Chondrocyte (in vitro differentiated cells): ENCODE results near the gene NRP1. TPM values are rescaled to one million over a fixed set of nuclear protein-coding genes. Genes with fewer than 3 reads are reported as not detected.
A peak's percentile ranks its signal among the peaks of the same experiment; 100 is the strongest.
"Not testable (repeated sequence)": the region's sequence is repeated elsewhere in the genome, so short reads cannot be mapped to it uniquely, and the experiment has no call there.

Source experiments
- DNase-seq: peaks from one replicate; pipeline ENCODE4 v3.0.0; 2021; ENCODE audit warnings: mixed read lengths, low spot score
- H3K27ac Mint-ChIP-seq: one replicate; pipeline ENCODE4 v1.8.0; 2021; ENCODE audit warnings: mild to moderate bottlenecking, moderate library complexity, mixed read lengths; ENCODE audit not compliant: unreplicated experiment
- H3K27me3 Mint-ChIP-seq: 2 replicates; pipeline ENCODE4 v1.8.0; 2021; ENCODE audit warnings: low read depth, mixed read lengths
- H3K36me3 Mint-ChIP-seq: 2 replicates; pipeline ENCODE4 v1.8.0; 2021; ENCODE audit warnings: low read depth, mixed read lengths
- H3K4me1 Mint-ChIP-seq: 2 replicates; pipeline ENCODE4 v1.8.0; 2021; ENCODE audit warnings: low read depth, mild to moderate bottlenecking, mixed read lengths
- H3K4me3 Mint-ChIP-seq: one replicate; pipeline ENCODE4 v1.8.0; 2021; ENCODE audit warnings: mild to moderate bottlenecking, moderate library complexity, mixed read lengths; ENCODE audit not compliant: unreplicated experiment
- H3K9me3 Mint-ChIP-seq: 2 replicates; pipeline ENCODE4 v1.8.0; 2021; ENCODE audit warnings: low read depth, mixed read lengths
- CTCF ChIP-seq: fragments of 200-600 bp; sonication (generic); IDR thresholded peaks from 2 replicates; pipeline ENCODE4 v1.5.0; 2021; ENCODE audit warnings: antibody characterized with exemption, mild to moderate bottlenecking, moderate library complexity
- long read RNA-seq: library from polyadenylated mRNA; stranded (forward); transcript quantifications from one replicate; pipeline ENCODE4 v2.0.0, GENCODE V29; 2021
- total RNA-seq: library from RNA; stranded (reverse); gene quantifications from 3 replicates; pipeline ENCODE4 v1.2.1, GENCODE V29; 2021

The NRP1 gene
- total RNA-seq: 111 to 126 TPM (median 122 TPM) in 3 replicates
- long read RNA-seq, full-length matches to known transcripts: 82 of 144 reads
- long read RNA-seq, partial matches to known transcripts: 26 of 144 reads
- long read RNA-seq, other reads (novel, unspliced or antisense): 36 of 144 reads

GRCh38 chr10:33334153-33334804 is at the start of gene NRP1:
Gene NRP1, minus strand, starts transcription at chr10:33334667. Its CDS starts 285 bp downstream, at chr10:33334382.
- H3K4me1 Mint-ChIP-seq: peaks cover 64% of the 10 kb centered on the region
- no peaks in the 10 kb centered on the region for H3K27me3 Mint-ChIP-seq
- no peak for TF ChIP-seq CTCF
- H3K27ac Mint-ChIP-seq: peak within 1 kb of the TSS; percentile 94
- DNase-seq: no peak
- peaks cover 10% of the 10 kb centered on the region for H3K36me3 Mint-ChIP-seq
- H3K4me3 Mint-ChIP-seq: peak within 1 kb of the TSS; percentile 90
- H3K9me3 Mint-ChIP-seq: no peaks in the 10 kb centered on the region

- H3K4me3 Mint-ChIP-seq, H3K36me3 Mint-ChIP-seq, H3K9me3 Mint-ChIP-seq, H3K27me3 Mint-ChIP-seq, H3K27ac Mint-ChIP-seq, DNase-seq: not testable (repeated sequence)
- peaks cover 23% of the 10 kb centered on the region for H3K4me1 Mint-ChIP-seq
Observed at GRCh38 chr10:33384201-33384600, 49.7 kb upstream of the NRP1 start.

- no peak for DNase-seq
- Mint-ChIP-seq H3K27ac (no peak overlapping the region), H3K36me3 (no peaks in the 10 kb centered on the region), H3K4me3 (no peak overlapping the region), H3K9me3 (no peaks in the 10 kb centered on the region), H3K4me1 (peaks cover 26% of the 10 kb centered on the region), H3K27me3 (no peaks in the 10 kb centered on the region)
- no peak for TF ChIP-seq CTCF
Observed at GRCh38 chr10:33382921-33383713, 48.6 kb upstream of the NRP1 start.

GRCh38 chr10:33382216-33382600 is 47.7 kb upstream of the NRP1 start:
- Mint-ChIP-seq H3K27me3 (no peaks in the 10 kb centered on the region), H3K9me3 (no peaks in the 10 kb centered on the region), H3K4me3 (no peak overlapping the region), H3K27ac (no peak overlapping the region), H3K36me3 (no peaks in the 10 kb centered on the region), H3K4me1 (peaks cover 35% of the 10 kb centered on the region)
- DNase-seq: no peak
- TF ChIP-seq CTCF: no peak

GRCh38 chr10:33381451-33382215 is 47.2 kb upstream of the NRP1 start:
- peaks cover 37% of the 10 kb centered on the region for H3K4me1 Mint-ChIP-seq
- DNase-seq: no peak
- no peaks in the 10 kb centered on the region for H3K9me3 Mint-ChIP-seq

More at GRCh38 chr10:33381451-33382215, 47.2 kb upstream of the NRP1 start:
- Mint-ChIP-seq H3K36me3 (no peaks in the 10 kb centered on the region), H3K27me3 (no peaks in the 10 kb centered on the region), H3K4me3 (no peak overlapping the region), H3K27ac (no peak overlapping the region)
- TF ChIP-seq CTCF: no peak
